GM15510 (cell line): Measurements from ENCODE around the gene HDAC9.

Experiments
- POLR2A ChIP-seq: IDR thresholded peaks from 3 replicates; pipeline ENCODE4 v1.6.1; 2011; ENCODE audit warnings: borderline replicate concordance; ENCODE audit not compliant: insufficient read length; ENCODE audit errors: extremely low read depth

HDAC9 gene

DNA sequence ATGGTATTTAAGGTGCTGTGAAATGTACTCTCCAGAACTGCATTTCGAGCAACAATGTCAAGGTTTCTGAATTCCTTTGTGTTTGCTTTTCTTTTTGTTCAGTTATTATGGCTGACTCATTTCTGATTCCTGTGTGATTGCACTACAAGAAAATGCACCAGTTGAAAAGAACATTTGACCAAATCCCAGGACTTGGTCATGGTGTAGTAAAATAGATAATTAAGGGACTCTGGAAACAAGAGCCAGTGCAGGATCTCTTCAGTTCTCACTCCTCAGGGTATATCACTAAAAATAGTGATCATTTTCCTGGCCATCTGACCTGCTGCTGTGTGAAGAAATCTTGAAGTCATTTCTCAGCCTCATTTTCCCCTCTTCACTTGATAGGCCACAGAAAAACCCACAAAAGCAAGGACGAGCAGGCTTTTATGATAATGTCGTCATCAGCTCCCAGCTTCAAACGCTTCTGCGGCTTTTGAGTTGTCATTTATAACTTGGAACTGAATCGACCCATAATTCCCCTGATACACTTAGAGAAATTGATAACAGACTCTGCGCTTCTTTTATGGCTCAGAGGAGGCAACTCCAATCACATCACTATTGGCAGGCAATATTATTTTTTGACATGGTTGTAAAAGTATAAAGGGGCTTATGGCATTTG, 274.7 kb downstream of the HDAC9 start:
- no peak for TF ChIP-seq POLR2A

DNA sequence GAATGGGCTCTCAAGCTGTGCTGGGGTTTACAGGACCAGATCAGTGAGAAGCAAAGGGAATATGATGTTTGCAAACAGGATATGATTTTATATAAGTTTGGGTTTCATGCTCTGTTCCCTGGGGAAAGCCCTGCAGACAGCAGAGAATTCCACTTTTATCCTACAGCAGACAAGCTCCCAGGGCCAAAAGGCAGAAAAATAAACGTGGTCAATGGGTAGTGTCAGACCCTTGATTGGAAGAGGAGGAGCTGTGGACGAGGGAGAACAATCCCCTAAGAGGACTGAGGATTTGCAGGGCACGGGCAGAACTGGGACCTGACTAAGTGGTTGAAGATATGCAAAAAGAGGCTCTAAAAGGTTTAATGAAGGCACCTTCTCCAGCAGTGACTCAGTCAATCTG, 275.3 kb downstream of the HDAC9 start:
- no peak for TF ChIP-seq POLR2A

DNA sequence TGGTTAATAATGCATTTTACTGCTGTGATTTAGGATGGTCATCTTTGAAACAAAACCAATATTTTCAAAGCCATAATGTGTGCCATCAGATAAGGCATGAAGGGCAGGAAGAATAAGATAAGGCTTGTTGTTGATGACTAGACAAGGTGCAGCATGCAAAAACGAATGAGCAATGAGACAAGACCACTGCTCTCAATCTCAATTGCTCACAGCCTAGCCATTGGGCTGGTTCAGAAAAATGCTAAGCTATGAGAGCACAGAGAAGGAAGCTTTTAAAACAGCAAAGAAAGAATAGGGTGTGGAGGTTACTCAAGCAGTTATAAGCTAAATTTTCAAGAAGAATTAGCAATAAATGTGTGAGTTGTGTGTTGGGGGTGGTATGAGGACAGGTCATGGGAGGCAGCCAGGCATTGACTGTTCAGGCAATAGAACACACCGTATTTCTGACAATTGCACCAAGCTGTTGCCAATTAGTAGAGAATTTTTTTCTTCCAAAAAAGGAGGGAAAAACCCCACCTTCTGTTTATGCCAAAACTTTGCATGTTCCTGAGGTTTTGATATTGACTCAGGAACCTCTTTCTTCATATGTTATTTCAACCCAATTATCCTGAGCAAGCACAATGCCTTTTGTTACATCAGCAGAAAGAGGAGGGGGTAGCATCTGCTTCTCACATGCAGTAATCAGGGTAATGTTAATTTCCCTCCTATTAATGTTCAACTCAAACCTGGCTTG, 276.5 kb downstream of the HDAC9 start:
- TF ChIP-seq POLR2A = no peak

DNA sequence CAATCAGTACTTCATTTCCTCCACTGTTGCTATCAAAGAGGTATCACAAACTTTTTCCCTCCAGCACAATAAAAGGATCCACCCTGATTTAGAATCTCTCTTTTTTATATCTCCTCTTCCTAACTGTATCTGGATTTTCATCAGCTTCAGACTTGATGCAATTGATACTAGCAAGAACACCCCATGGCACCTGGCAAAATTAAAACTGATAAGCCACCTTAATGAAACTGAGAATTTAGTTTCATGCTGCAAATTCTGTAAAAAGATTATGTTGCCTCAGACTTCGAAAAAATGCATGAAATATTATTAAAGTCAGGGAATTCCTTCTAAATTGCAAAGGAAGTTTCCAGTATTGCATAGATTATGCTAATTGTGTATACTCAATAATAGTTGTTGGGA, 277.0 kb downstream of the HDAC9 start:
- no peak for TF ChIP-seq POLR2A

DNA sequence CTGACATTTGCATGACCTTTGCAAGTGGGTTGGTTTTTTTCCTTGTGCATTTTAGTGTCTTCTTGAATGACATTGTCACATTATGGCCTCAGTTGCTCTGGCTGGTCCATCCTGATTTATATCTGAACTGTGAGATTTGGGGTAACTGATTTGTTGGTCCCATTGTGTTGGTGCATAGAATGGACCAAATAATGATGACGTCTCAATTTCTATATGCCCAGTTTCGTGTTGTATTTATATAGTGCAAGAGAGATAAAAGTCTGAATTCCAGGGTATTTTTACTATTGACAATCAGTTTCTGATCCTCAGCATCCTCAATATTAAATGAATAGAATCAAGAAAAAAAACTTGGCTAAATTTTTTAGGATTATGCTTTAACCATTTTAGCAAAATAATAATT, 281.8 kb downstream of the HDAC9 start:
- no peak for TF ChIP-seq POLR2A

DNA sequence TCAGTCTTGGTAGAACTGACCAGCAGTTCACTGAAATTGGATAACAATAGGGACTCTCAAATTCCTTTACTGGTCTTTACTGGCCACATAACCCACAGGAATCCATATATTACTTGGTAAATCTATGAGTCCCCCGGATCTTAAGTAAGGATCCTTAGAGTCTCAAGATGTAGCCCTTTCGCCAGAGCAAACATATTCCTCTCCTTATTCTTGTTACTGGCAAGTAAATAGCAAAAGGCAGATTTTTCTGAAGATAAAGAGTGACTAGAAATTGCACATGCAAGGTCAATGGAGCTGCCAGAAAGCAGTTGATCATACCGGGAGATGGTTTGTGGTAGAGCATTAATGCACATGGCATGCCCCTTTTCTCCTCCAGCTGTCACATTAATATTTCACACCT, 283.0 kb downstream of the HDAC9 start:
- no peak for TF ChIP-seq POLR2A

DNA sequence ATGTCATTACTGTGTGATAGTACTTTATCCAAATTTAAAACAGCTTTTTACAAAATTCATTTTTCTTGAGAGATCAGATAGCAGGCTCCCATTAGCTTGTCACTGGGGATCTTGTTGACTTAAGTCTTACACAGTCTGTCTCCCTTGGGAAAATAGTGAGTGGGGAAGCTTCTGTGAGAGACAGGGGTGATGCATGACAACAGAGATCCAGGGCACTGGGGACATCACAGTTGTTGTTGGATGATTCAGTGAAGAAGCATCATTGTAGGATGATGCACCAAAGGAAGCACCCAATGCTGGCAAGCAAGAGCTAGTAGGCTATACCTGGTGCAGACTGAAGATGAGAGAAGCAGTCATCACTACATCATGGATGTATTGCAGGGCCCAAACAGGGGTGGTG, 284.7 kb downstream of the HDAC9 start:
- TF ChIP-seq POLR2A = no peak

DNA sequence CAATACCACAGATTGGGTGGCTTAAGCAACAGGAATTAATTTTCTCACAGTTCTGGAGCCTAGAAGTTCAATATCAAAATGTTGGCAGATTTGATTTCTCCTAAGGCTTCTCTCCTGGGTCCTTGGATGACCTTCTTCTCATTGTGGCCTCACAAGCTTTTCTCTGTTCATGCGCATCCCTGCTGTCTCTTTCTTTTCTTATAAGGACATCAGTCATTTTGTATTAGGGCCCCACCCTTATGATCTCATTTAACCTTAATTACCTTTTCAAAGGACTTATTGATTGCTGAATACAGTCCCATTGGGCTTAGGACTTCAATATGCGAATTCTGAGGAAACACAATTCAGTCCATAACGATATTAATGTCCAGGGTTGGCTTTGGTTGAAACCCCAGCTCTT, 285.4 kb downstream of the HDAC9 start:
- TF ChIP-seq POLR2A = no peak

DNA sequence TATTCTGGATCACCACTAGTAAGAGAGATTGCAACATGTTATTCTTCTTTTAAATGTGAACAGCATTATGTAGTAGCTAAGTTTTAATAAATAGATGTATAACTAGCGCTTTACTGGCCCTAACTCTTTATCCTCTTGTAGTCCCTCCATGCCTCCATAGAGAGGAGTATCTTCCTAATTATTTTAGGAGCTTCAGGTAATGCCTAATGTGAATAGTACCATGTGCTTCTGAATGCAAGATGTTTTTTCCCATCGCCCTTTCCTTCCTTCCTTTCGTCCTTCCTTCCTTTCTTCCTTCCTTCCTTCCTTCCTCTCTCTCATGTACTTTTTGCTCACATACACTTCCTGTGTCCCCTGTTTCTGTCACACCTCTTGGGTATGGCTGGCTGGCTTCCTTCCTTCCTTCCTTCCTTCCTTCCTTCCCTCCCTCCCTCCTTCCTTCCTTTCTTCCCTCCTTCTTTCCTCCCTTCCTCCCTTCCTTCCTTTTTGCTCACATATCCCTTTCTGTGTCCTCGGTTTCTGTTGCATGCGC, 290.7 kb downstream of the HDAC9 start:
- no peak for TF ChIP-seq POLR2A

DNA sequence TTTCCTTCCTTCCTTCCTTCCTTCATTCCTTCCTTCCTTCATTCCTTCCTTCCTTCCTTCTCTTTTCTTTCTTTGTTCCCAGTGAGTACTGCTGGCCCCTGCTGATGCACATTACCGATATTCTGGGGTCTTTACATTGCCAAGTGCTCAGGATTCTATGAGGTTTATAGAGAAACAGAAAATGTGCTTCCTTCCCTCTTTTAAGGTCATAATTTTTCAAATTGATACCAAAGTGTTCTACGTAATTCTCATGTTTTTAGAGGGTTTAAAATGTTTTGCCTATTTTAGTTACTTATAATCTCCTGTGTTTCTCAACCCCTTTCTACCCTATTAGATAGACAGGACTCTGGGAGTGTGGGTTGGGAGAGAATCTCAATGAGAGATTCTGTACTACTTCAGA, 291.2 kb downstream of the HDAC9 start:
- no peak for TF ChIP-seq POLR2A

DNA sequence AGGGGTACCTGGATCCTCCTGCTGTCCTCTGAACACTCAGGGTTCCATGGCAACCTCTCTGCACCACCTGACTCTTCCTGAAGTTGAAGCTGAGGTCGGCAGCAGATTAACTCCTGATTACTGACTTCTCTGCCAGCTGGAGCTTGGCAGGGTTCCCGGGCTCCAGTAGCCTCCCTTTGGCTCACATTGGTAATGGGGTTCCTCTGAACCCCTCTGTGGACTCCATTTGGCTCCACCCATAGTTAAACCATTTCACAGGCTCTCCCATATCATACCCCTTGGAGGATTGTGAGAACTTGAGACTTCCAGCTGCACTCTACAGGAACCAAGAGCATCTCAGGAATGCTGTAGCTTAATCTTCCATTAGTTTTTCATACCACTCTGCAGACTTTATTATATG, 292.5 kb downstream of the HDAC9 start:
- TF ChIP-seq POLR2A = no peak

DNA sequence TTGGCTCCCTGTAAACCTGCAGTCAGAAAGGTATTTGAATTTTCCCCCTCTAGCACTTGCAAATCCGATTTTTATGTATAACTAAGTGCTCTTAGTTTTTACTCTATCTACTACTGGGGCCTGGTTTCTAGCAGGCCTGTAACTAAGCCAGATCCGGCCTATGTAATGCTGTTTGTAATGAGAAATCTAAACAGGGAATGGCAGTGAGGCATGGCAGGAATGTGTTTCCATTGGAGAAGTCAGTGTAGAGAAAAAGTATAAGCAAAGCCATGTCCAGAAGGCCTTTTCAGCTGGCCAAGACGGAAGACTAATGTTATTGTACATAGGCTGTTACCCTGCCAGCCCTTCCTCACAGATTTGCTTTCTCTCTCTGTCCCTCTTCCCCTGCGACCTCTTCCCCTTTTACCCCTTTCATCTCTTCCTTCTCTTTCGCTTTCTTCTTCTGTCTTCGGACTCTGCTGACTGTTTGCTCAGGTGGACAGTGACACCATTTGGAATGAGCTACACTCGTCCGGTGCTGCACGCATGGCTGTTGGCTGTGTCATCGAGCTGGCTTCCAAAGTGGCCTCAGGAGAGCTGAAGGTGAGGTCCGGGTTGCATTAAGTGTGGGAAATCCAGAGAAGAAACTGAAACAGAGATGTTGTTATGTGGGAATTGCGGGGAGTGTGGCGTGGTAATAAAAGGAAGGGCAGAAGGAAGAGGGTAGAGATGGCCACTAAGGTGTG, 297.5 kb downstream of the HDAC9 start:
- TF ChIP-seq POLR2A = no peak

DNA sequence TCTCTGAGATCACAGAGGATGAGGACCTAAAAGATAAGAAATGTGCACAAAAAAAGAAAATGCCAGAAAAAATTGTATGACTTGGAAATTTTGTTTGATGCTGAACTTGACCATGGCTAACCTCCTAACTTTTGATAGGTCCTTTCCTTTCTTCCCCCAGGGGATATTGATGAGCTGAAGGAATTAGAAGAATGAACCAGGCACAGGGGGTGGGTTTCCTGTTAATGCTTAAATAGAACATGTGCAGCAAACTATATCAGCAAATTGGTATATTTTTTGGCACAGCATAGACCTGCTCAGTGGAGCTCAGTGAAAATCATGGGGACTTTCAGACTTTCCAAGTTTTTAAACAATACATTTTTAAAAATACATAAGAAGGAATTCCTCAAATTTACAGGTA, 300.7 kb downstream of the HDAC9 start:
- no peak for TF ChIP-seq POLR2A

DNA sequence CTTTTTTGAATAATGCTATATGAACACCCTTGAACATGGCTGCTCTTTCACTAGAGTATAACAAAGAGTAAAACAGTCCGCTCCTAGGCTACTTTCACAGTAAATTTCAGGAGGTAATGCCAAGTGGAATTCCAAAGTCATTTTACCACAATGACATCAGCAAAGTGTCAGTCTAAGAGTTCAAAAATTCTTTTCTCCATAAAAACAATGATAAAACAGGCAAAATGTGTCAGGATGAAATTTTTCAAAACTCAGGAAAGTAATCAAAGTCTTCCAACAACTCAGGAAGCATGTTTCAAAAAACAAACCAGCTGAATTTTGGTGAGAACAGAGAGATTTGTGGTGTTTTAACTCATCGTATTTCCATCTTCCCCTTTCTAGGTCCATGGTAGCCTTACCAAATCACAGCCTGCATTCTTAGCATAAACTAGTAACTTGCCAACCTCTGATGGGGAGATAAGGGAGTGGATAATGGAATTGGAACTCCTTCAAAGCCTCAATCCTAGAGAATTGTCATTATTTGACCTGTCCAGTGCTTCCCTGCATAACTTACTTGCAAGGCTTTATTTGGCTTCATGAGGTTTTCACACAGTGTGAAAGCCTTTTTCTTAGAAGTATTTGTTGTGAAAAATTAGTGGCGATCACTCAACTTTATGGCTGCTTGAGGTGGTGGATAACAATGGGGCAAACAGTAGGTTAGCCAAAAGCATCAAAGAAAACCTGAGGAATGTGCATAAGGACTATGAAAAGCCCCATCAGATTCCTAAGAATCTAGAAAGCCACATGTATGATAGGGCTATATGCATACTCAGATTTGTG, 302.7 kb downstream of the HDAC9 start:
- no peak for TF ChIP-seq POLR2A

DNA sequence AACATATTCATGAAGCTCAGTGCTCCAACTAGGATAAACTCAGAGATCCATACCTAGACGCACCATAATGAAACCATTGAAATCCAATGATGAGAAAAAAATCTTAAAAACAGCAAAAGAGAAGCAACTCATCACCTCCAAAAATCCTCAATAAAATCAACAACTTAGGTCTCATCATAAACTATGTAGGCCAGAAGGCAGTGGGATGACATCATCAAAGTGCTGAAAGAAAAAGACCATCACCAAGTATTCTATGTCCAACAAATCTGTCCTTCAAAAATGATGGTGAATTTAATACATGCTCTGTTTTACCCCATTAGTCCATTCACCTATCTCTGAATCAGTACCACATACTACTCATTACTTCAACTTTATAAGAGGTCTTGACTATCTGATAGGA, 304.4 kb downstream of the HDAC9 start:
- no peak for TF ChIP-seq POLR2A
